ENCODE measurements around the gene HAPLN2. TPM values are rescaled to one million over a fixed set of nuclear protein-coding genes. Genes with fewer than 3 reads are reported as not detected.

The HAPLN2 gene
- total RNA-seq, 1 donor from 2014 or later, result not detected

GRCh38 chr1:156592158-156592909 is 26.9 kb upstream of the HAPLN2 start:
- TF ChIP-seq CTCF (conservative IDR thresholded peaks at IDR 0.05; ENCODE audit: low read depth, low read length), result no peak
- peak overlapping the region; percentile 80 for H3K4me3 ChIP-seq (ENCODE audit: low read depth, low read length)
- DNase-seq (ENCODE audit: low read depth), result no peak

DNA sequence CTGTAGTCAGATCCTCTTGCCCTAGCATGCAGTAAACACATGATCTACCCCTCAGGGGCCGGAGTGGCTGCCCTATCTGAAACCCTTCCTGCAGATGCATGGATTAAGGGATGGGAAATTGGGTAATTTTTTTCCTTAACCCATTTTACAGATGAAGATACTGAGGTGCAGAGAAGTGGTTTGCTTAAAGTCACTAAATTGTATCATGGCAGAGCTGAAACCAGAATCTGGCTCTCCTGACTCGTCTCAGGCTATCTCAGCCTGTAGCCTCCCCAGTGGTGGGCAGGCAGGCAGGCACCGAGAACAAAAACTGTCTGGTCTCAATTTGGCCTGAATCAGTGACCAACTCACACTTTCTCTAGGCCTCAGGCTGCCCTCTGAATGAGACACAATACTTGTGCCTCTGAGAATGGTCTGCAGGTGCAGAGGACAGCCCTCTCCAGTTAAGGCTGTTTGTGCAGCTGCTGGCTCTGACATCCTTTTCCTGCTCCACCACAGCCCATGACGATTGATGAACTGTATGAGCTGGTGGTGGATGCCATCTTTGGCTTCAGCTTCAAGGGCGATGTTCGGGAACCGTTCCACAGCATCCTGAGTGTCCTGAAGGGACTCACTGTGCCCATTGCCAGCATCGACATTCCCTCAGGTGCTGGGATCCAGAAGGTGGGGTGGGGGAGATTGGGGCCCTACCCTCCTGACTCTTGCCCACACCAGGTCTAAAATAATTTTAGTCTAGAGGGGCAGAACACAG is 26.1 kb upstream of the HAPLN2 start:
- DNase-seq (ENCODE audit: low read depth), result no peak
- TF ChIP-seq CTCF (conservative IDR thresholded peaks at IDR 0.05; ENCODE audit: low read depth, low read length), result no peak
- H3K4me3 ChIP-seq (ENCODE audit: low read depth, low read length), result no peak overlapping the region

DNA sequence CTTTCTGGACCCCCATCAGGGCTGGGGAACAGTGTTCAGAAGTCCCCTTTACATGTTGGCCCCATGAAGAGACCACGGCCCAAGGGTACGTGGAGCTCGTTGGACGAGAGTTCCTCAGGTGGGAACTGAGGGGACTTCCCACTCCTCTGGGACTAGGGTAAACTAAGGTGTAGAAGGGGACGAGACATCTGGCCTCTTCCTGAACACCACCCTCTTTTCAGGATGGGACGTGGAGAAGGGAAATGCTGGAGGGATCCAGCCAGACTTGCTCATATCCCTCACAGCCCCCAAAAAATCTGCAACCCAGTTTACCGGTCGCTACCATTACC is 25.6 kb upstream of the HAPLN2 start:
- no peak for TF ChIP-seq CTCF (conservative IDR thresholded peaks at IDR 0.05; ENCODE audit: low read depth, low read length)
- no peak for DNase-seq (ENCODE audit: low read depth)
- H3K4me3 ChIP-seq (ENCODE audit: low read depth, low read length), result no peak overlapping the region

- H3K4me3 ChIP-seq (ENCODE audit: low read depth, low read length), result no peak overlapping the region
- DNase-seq (ENCODE audit: low read depth), result no peak
- TF ChIP-seq CTCF (conservative IDR thresholded peaks at IDR 0.05; ENCODE audit: low read depth, low read length), result no peak
These were observed 25.0 kb upstream of the HAPLN2 start for GRCh38 chr1:156594190-156594589.

DNA sequence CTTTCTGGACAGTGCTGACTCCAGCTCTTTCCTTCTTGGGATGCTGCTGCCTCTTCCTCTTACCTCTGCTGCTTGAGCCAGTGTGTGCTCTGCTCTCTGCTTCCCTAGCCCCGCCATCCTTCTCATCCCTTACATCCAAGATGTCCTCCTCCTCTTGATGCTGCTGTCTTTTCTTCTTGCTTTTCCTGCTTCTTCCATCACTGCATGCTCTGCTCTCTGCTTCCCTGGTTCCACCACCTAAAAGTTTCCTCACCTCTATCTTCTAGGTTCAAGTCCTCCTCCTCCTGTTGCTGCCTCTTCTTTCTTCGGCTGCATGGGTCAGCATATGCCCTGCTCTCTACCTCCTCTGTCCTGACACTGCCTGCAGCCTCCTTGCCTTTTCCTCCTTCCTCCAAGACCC is 24.2 kb upstream of the HAPLN2 start:
- H3K4me3 ChIP-seq (ENCODE audit: low read depth, low read length), result no peak overlapping the region
- DNase-seq (ENCODE audit: low read depth), result no peak
- no peak for TF ChIP-seq CTCF (conservative IDR thresholded peaks at IDR 0.05; ENCODE audit: low read depth, low read length)

DNA sequence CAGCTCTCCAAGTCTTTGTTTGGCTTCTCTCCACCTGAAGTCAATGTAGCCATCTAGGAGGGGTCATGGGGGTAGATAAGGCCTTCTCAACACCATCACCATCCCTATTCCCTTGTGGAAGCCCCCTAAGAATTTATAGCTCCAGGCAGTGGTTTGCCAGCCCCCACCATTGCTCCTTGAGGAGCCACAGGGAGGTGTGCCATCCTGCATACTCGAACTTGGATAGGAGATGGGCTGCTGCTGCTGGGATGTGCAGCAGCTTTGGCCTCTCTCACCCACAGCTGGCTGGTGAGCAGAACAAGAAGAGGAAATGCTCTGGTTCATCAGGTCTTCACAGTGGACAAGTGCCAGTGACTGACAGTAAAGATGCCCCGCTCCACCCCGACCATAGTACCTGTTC is 22.8 kb upstream of the HAPLN2 start:
- no peak for TF ChIP-seq CTCF (conservative IDR thresholded peaks at IDR 0.05; ENCODE audit: low read depth, low read length)
- no peak overlapping the region for H3K4me3 ChIP-seq (ENCODE audit: low read depth, low read length)
- no peak for DNase-seq (ENCODE audit: low read depth)
